HepG2 (cell line): ENCODE measurements around the gene EXOC3L4. TPM values are rescaled to one million over a fixed set of nuclear protein-coding genes. Genes with fewer than 3 reads are reported as not detected.
A peak's percentile ranks its signal among the peaks of the same experiment; 100 is the strongest.

Experiments
- CHCHD3 ChIP-seq: sonication (generic); formaldehyde crosslinking; IDR thresholded peaks from 2 replicates; pipeline ENCODE4 v1.8.0; 2022; ENCODE audit warnings: mild to moderate bottlenecking, missing genetic modification reagents, moderate library complexity
- DRAP1 ChIP-seq: IDR thresholded peaks from 2 replicates; pipeline ENCODE4 v1.6.1; 2016; ENCODE audit warnings: missing genetic modification reagents, missing compliant biosample characterization
- ELK4 ChIP-seq: sonication (generic); formaldehyde crosslinking; IDR thresholded peaks from 2 replicates; pipeline ENCODE4 v1.9.0; 2021; ENCODE audit warnings: missing genetic modification reagents, borderline replicate concordance
- FOXM1 ChIP-seq: sonication (generic); formaldehyde crosslinking; IDR thresholded peaks from 2 replicates; pipeline ENCODE4 v1.5.0; 2020; ENCODE audit warnings: missing genetic modification reagents
- GABPA ChIP-seq, 2 experiments: IDR thresholded peaks; 2 replicates each; pipeline ENCODE4 v1.6.1; 2011 to 2016; ENCODE audit warnings: low read depth in 2 of 2, low read length in 1 of 2, missing biosample characterization in 1 of 2, missing genetic modification characterization in 1 of 2
- GPN1 ChIP-seq: sonication (generic); formaldehyde crosslinking; IDR thresholded peaks from 2 replicates; pipeline ENCODE4 v1.5.1; 2020; ENCODE audit warnings: missing genetic modification reagents, borderline replicate concordance
- KDM5A ChIP-seq: fragments of 200-600 bp; sonication (generic); IDR thresholded peaks from 2 replicates; pipeline ENCODE4 v1.7.0; 2018; ENCODE audit warnings: antibody characterized with exemption, mild to moderate bottlenecking, low read length, borderline replicate concordance
- KMT2A ChIP-seq: sonication (generic); formaldehyde crosslinking; IDR thresholded peaks from 2 replicates; pipeline ENCODE4 v1.4.0; 2020; ENCODE audit warnings: missing genetic modification reagents
- MAFG ChIP-seq: sonication (generic); formaldehyde crosslinking; IDR thresholded peaks from 2 replicates; pipeline ENCODE4 v1.5.1; 2020; ENCODE audit warnings: mild to moderate bottlenecking, missing genetic modification reagents
- MXI1 ChIP-seq: IDR thresholded peaks from 3 replicates; pipeline ENCODE4 v1.6.1; 2012; ENCODE audit warnings: low read depth, low read length, inconsistent platforms, borderline replicate concordance
- PAF1 ChIP-seq: IDR thresholded peaks from 2 replicates; pipeline ENCODE4 v1.6.1; 2016; ENCODE audit warnings: missing genetic modification reagents, missing compliant biosample characterization
- PHF20 ChIP-seq: sonication (generic); formaldehyde crosslinking; IDR thresholded peaks from 2 replicates; pipeline ENCODE4 v1.5.0; 2020; ENCODE audit warnings: mild to moderate bottlenecking, missing genetic modification reagents
- POLR2G ChIP-seq: fragments of 200-400 bp; formaldehyde crosslinking; IDR thresholded peaks from 2 replicates; pipeline ENCODE4 v1.6.1; 2018; ENCODE audit warnings: mild to moderate bottlenecking, low read depth, low read length, moderate library complexity
- RARG ChIP-seq: sonication (generic); formaldehyde crosslinking; IDR thresholded peaks from 2 replicates; pipeline ENCODE4 v1.4.0; 2020; ENCODE audit warnings: low read depth, mild to moderate bottlenecking, missing genetic modification reagents
- SAP130 ChIP-seq: IDR thresholded peaks from 2 replicates; pipeline ENCODE4 v1.6.1; 2016; ENCODE audit warnings: low read depth
- SMAD3 ChIP-seq: sonication (generic); formaldehyde crosslinking; IDR thresholded peaks from 2 replicates; pipeline ENCODE4 v1.4.0; 2020; ENCODE audit warnings: missing genetic modification reagents
- SNAPC5 ChIP-seq: sonication (generic); formaldehyde crosslinking; IDR thresholded peaks from 2 replicates; pipeline ENCODE4 v1.8.1; 2023; ENCODE audit warnings: mild to moderate bottlenecking, missing genetic modification reagents, borderline replicate concordance
- STAG1 ChIP-seq: sonication (generic); formaldehyde crosslinking; IDR thresholded peaks from 2 replicates; pipeline ENCODE4 v1.4.0; 2020; ENCODE audit warnings: missing genetic modification reagents
- TEF ChIP-seq: sonication (generic); formaldehyde crosslinking; IDR thresholded peaks from 2 replicates; pipeline ENCODE4 v1.5.0; 2020; ENCODE audit warnings: missing genetic modification reagents
- ZBTB44 ChIP-seq: sonication (generic); formaldehyde crosslinking; IDR thresholded peaks from 2 replicates; pipeline ENCODE4 v1.4.0; 2020; ENCODE audit warnings: missing genetic modification reagents
- ZNF282 ChIP-seq: fragments of 450-650 bp; IDR thresholded peaks from 2 replicates; pipeline ENCODE4 v1.6.1; 2018; ENCODE audit not compliant: partially characterized antibody
- ZNF431 ChIP-seq: sonication (generic); formaldehyde crosslinking; IDR thresholded peaks from 2 replicates; pipeline ENCODE4 v1.9.0; 2022; ENCODE audit warnings: missing genetic modification reagents, low read depth, mild to moderate bottlenecking, borderline replicate concordance
- ZNF501 ChIP-seq: sonication (generic); formaldehyde crosslinking; IDR thresholded peaks from 2 replicates; pipeline ENCODE4 v1.5.1; 2020; ENCODE audit warnings: mild to moderate bottlenecking, moderate library complexity, missing genetic modification reagents
- ZNF616 ChIP-seq: sonication (generic); formaldehyde crosslinking; IDR thresholded peaks from 2 replicates; pipeline ENCODE4 v1.5.0; 2020; ENCODE audit warnings: low read depth, mild to moderate bottlenecking, missing genetic modification reagents
- ZNF7 ChIP-seq: IDR thresholded peaks from 2 replicates; pipeline ENCODE4 v1.6.1; 2016; ENCODE audit warnings: missing biosample characterization, missing genetic modification reagents
- ZNF878 ChIP-seq: sonication (generic); formaldehyde crosslinking; IDR thresholded peaks from 2 replicates; pipeline ENCODE4 v1.8.1; 2023; ENCODE audit warnings: mild to moderate bottlenecking, missing genetic modification reagents, moderate library complexity
- polyA plus RNA-seq, 8 experiments: library from polyadenylated mRNA; depleted of rRNA in 3 of 8; stranded (reverse) in 7 of 8; unstranded in 1 of 8; fragments of >200 nt; fragmentation: Illumina TruSeq in 4 of 8; extraction: Trizol in 4 of 8; gene quantifications; 2 replicates each; pipeline versions ENCODE4 v1.2.1 to v1.2.3, GENCODE V29; 2011 to 2016; ENCODE audit warnings: low read depth in 4 of 8, missing spikeins in 1 of 8, mixed read lengths in 1 of 8; ENCODE audit not compliant: insufficient read depth in 1 of 8
- total RNA-seq, 5 experiments: library from RNA; depleted of rRNA; stranded (reverse); fragments of >200 nt; fragmentation: Illumina TruSeq; extraction: Trizol; gene quantifications; 2 replicates each; pipeline ENCODE4 v1.2.3, GENCODE V29; 2016; ENCODE audit warnings: low read depth in 1 of 5

EXOC3L4 gene
- total and polyA plus RNA-seq, 2 of the 13 experiments (the other 11 are each of a cell fraction or from before 2014, with no cell fraction given), result 11.8 to 27.0 TPM

GRCh38 chr14:103100281-103101121 lies 6.0 kb downstream of the EXOC3L4 start (continued):
- no peak for TF ChIP-seq FOXM1
- no peak for TF ChIP-seq PAF1
- TF ChIP-seq KDM5A, result no peak
- TF ChIP-seq CHCHD3, result no peak
- TF ChIP-seq SNAPC5 (CRISPR knock-in tag), result no peak
- TF ChIP-seq POLR2G, result peak; percentile 66
- peak; percentile 57 for TF ChIP-seq DRAP1 (CRISPR knock-in tag)
- no peak for TF ChIP-seq ZNF282
- peak; percentile 80 for TF ChIP-seq ZNF501 (CRISPR knock-in tag)
- TF ChIP-seq ZNF7 (CRISPR knock-in tag), result no peak
- no peak for TF ChIP-seq MAFG (CRISPR knock-in tag)
- TF ChIP-seq RARG (CRISPR knock-in tag), result no peak; the same call in 1 of the 2 replicates
- no peak for TF ChIP-seq GPN1 (CRISPR knock-in tag)
- TF ChIP-seq SAP130 (CRISPR knock-in tag), result peak; percentile 98
- no peak for TF ChIP-seq STAG1
- no peak for TF ChIP-seq GABPA (IDR thresholded peaks at IDR 0.05; ENCODE audit: low read depth, low read length)
- peak; percentile 73 for TF ChIP-seq GABPA (CRISPR knock-in tag; IDR thresholded peaks at IDR 0.05; ENCODE audit: low read depth)
- peak; percentile 52 for TF ChIP-seq KMT2A (CRISPR knock-in tag)
- TF ChIP-seq TEF, result peak; percentile 30; the same call in 1 of the 2 replicates
- peak; percentile 73; the same call in 1 of the 2 replicates for TF ChIP-seq PHF20 (CRISPR knock-in tag)
- TF ChIP-seq ELK4, result no peak
- no peak for TF ChIP-seq ZNF616 (CRISPR knock-in tag)
- TF ChIP-seq MXI1, result peak; percentile 69; the same call in 1 of the 3 replicates
- no peak for TF ChIP-seq ZNF431 (CRISPR knock-in tag)
- no peak for TF ChIP-seq ZBTB44 (CRISPR knock-in tag)
- peak; percentile 91 for TF ChIP-seq ZNF878 (CRISPR knock-in tag)
- peak; percentile 90 for TF ChIP-seq SMAD3 (CRISPR knock-in tag)
